PC-9 (cell line): ENCODE results near the gene LRRC34. TPM values are rescaled to one million over a fixed set of nuclear protein-coding genes. Genes with fewer than 3 reads are reported as not detected.

ENCODE experiments used
- BruUV-seq: library from RNA; stranded (reverse); fragments of 400-500 nt; replicated peaks from 2 replicates; lab custom pipeline; 2021; lab: Mats Ljungman, UMichigan
- CTCF ChIA-PET: fragments of 300-600 bp; sonication (Branson Sonifier 250); formaldehyde crosslinking; loops from one replicate; lab custom pipeline; 2022; ENCODE audit warnings: antibody characterized with exemption; lab: Charles Lee
- POLR2A ChIA-PET: fragments of 300-600 bp; sonication (Branson Sonifier 250); formaldehyde crosslinking; loops from one replicate; lab custom pipeline; 2022; ENCODE audit warnings: antibody characterized with exemption; ENCODE audit not compliant: unreplicated experiment; lab: Charles Lee
- DNase-seq, 2 experiments: peaks; one replicate each; pipeline versions ENCODE4 v3.0.0 to v3.0.0-alpha.2; 2015 to 2022; ENCODE audit warnings: mixed read lengths in 1 of 2
- H2AFZ ChIP-seq: fragments of 200-600 bp; sonication (generic); 2 replicates; pipeline ENCODE4 v1.8.1; 2017; ENCODE audit warnings: antibody characterized with exemption
- H3F3A ChIP-seq: fragments of 200-600 bp; sonication (generic); 2 replicates; pipeline ENCODE4 v1.8.1; 2017; ENCODE audit warnings: antibody characterized with exemption, mild to moderate bottlenecking, low read depth; ENCODE audit not compliant: insufficient read depth
- H3K27ac ChIP-seq: fragments of 200-600 bp; sonication (generic); 2 replicates; pipeline ENCODE4 v1.6.1; 2016; ENCODE audit warnings: mixed run types
- H3K27me3 ChIP-seq: fragments of 200-600 bp; sonication (generic); 2 replicates; pipeline ENCODE4 v1.6.1; 2016; ENCODE audit warnings: low read depth, mixed run types; ENCODE audit not compliant: insufficient read depth
- H3K36me3 ChIP-seq: fragments of 200-600 bp; sonication (generic); 2 replicates; pipeline ENCODE4 v1.6.1; 2016; ENCODE audit warnings: low read depth, mixed run types
- H3K4me1 ChIP-seq: fragments of 200-600 bp; sonication (generic); replicated peaks from 2 replicates; pipeline ENCODE4 v1.6.1; 2016; ENCODE audit warnings: mixed run types; ENCODE audit not compliant: insufficient read depth
- H3K4me2 ChIP-seq: fragments of 200-600 bp; sonication (generic); 2 replicates; pipeline ENCODE4 v1.6.1; 2017; ENCODE audit warnings: mixed run types
- H3K4me3 ChIP-seq: fragments of 200-600 bp; sonication (generic); 2 replicates; pipeline ENCODE4 v1.6.1; 2016; ENCODE audit warnings: mixed run types
- H3K79me2 ChIP-seq: fragments of 200-600 bp; sonication (generic); 2 replicates; pipeline ENCODE4 v1.6.1; 2017; ENCODE audit warnings: low read depth, mixed run types
- H3K9me2 ChIP-seq: fragments of 200-600 bp; sonication (generic); 2 replicates; pipeline ENCODE4 v1.8.1; 2017; ENCODE audit warnings: mild to moderate bottlenecking; ENCODE audit not compliant: insufficient read depth
- H3K9me3 ChIP-seq: fragments of 200-600 bp; sonication (generic); 2 replicates; pipeline ENCODE4 v1.8.1; 2016; ENCODE audit warnings: low read depth; ENCODE audit not compliant: insufficient read depth
- H4K20me1 ChIP-seq: fragments of 200-600 bp; sonication (generic); 2 replicates; pipeline ENCODE4 v1.8.1; 2017; ENCODE audit not compliant: insufficient read depth
- EZH2 ChIP-seq: fragments of 200-600 bp; sonication (generic); IDR thresholded peaks from 2 replicates; pipeline ENCODE4 v1.8.0; 2017; ENCODE audit warnings: antibody characterized with exemption, low read depth
- intact Hi-C: fragments of 100-400 bp; cut with micrococcal nuclease; formaldehyde crosslinking; loops from one replicate; pipeline ENCODE4 v1.10.0; 2022; ENCODE audit not compliant: unreplicated experiment
- total RNA-seq: library from RNA; stranded (reverse); gene quantifications from 2 replicates; pipeline ENCODE4 v1.2.3, GENCODE V29; 2021
- TF ChIP-seq, protein P1 (sequence below): fragments of 200-600 bp; sonication (generic); conservative IDR thresholded peaks from 2 replicates; pipeline ENCODE4 v1.6.1; 2017; ENCODE audit warnings: mixed run types, antibody characterized with exemption, mild to moderate bottlenecking, moderate library complexity

The LRRC34 gene
- total RNA-seq, 1 experiment from 2014 or later, result 10.3 TPM

DNA sequence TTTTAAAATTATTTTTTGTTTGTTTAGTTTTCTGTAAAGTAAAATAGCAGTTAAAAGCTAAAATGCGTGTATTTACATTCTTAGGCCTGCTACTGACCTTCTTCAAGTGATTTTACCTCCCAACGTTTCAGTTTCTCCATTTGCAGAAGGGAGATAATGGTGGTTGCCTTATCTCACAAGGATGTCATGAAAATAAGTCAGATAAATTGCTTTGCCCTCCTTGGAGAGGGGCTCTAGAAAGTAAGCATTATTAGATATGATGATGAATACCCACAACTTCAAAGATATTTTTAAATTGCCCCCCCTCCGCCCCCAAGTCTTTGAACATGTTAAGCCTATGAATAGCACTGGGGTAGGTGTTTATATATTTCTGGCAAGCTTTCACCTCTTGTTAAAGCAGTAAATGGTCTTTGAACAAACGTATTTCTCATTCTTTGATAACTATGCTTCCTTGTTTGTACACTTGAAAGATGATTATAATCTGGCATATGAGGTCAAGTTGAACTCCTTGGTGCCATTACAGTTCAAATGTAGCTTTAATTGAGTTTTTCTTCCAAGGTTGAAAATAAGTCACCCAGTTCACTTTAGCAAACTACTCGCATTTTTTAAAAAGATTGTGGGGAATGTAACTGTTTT lies 54.2 kb downstream of the LRRC34 start:
- Histone ChIP-seq H4K20me1 (no peaks in the 10 kb centered on the region), H2AFZ (no peak overlapping the region), H3F3A (peaks cover 5% of the 10 kb centered on the region; the same call in 1 of the 2 replicates), H3K4me2 (no peak overlapping the region), H3K4me1 (no peaks in the 10 kb centered on the region), H3K9me2 (no peaks in the 10 kb centered on the region; the same call in 1 of the 2 replicates), H3K27me3 (no peaks in the 10 kb centered on the region), H3K27ac (no peak overlapping the region), H3K36me3 (no peaks in the 10 kb centered on the region), H3K9me3 (peaks cover 4% of the 10 kb centered on the region; the same call in 1 of the 2 replicates), H3K79me2 (0 out of 2 replicates have a peak, but pooled peaks cover 2% of the 10 kb centered on the region), H3K4me3 (no peak overlapping the region)
- TF ChIP-seq EZH2, result no peak
- TF ChIP-seq, protein P1, sequence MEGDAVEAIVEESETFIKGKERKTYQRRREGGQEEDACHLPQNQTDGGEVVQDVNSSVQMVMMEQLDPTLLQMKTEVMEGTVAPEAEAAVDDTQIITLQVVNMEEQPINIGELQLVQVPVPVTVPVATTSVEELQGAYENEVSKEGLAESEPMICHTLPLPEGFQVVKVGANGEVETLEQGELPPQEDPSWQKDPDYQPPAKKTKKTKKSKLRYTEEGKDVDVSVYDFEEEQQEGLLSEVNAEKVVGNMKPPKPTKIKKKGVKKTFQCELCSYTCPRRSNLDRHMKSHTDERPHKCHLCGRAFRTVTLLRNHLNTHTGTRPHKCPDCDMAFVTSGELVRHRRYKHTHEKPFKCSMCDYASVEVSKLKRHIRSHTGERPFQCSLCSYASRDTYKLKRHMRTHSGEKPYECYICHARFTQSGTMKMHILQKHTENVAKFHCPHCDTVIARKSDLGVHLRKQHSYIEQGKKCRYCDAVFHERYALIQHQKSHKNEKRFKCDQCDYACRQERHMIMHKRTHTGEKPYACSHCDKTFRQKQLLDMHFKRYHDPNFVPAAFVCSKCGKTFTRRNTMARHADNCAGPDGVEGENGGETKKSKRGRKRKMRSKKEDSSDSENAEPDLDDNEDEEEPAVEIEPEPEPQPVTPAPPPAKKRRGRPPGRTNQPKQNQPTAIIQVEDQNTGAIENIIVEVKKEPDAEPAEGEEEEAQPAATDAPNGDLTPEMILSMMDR, result no peak
- no peak for DNase-seq
- ChIA-PET POLR2A (interaction anchor here (0.6 kb wide), 2 partner anchors 15 to 1164 kb away, joined by 4 to 5 read pairs; no protein-coding TSS in a partner anchor), CTCF (interaction anchor here (0.6 kb wide), 1 partner anchor 10 kb away, joined by 4 read pairs; no protein-coding TSS in a partner anchor)
- intact Hi-C loops, result no loop called here
- no TSS peak for BruUV-seq

DNA sequence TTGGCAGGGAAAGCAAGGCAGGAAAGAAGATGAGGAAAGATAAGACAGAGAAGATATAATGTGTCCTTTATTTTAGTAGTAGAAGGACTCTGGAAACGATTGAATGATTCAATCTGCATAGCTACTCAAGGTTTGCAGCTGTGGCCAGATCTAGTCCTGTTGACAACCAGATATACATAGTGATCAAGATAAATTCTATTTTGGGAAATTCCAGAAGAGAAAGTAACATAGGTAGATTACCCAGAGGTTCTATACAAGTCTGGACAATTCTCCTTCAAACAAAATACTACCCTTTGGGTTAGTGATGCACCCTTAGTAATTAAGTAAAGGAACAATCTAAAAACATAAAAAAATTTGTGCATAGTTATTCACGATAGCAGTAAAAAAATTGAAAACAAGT lies 57.2 kb downstream of the LRRC34 start:
- H3K4me3 ChIP-seq, result no peak overlapping the region
- no peaks in the 10 kb centered on the region for H4K20me1 ChIP-seq
- BruUV-seq, result no TSS peak
- POLR2A ChIA-PET, result no interaction called here
- no peaks in the 10 kb centered on the region for H3K4me1 ChIP-seq
- no peaks in the 10 kb centered on the region for H3K36me3 ChIP-seq
- CTCF ChIA-PET, result interaction anchor here (1.1 kb wide), 1 partner anchor 11 kb away, joined by 3 read pairs; no protein-coding TSS in a partner anchor
- no peaks in the 10 kb centered on the region for H3K79me2 ChIP-seq
- no peaks in the 10 kb centered on the region for H3F3A ChIP-seq
- H3K9me3 ChIP-seq, result no peaks in the 10 kb centered on the region
- H3K9me2 ChIP-seq, result no peaks in the 10 kb centered on the region; the same call in 1 of the 2 replicates
- TF ChIP-seq, protein P1, result no peak
- TF ChIP-seq EZH2, result no peak
- intact Hi-C loops, result no loop called here
- no peaks in the 10 kb centered on the region for H3K27me3 ChIP-seq
- H2AFZ ChIP-seq, result no peak overlapping the region
- H3K27ac ChIP-seq, result no peak overlapping the region
- H3K4me2 ChIP-seq, result no peak overlapping the region
- DNase-seq, result no peak

DNA sequence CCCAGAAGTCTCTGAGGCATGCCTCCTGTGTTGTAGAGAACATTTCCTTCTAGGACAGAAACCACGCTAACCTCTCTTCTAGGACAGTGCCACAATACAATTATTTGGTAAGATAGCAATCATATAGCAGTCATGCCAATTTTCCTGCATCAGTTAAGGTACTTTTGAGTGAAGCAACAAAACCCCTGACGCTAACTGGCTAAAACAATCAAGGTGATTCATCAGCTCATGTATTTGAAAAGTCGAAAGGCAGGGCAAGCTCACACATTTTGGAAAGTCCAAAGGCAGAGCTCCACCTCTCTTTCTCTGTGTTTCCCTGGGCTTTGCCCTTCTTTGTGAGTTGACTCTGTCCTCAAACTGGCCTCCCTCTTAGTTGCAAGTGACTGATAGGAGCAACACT lies 58.0 kb downstream of the LRRC34 start:
- CTCF ChIA-PET, result interaction anchor here (1.1 kb wide), 1 partner anchor 11 kb away, joined by 3 read pairs; no protein-coding TSS in a partner anchor
- POLR2A ChIA-PET, result no interaction called here
- Histone ChIP-seq H2AFZ (no peak overlapping the region), H4K20me1 (no peaks in the 10 kb centered on the region), H3K4me3 (no peak overlapping the region), H3K27me3 (no peaks in the 10 kb centered on the region), H3K9me3 (no peaks in the 10 kb centered on the region), H3K79me2 (no peaks in the 10 kb centered on the region), H3K27ac (no peak overlapping the region), H3K4me2 (no peak overlapping the region), H3F3A (no peaks in the 10 kb centered on the region), H3K36me3 (no peaks in the 10 kb centered on the region), H3K9me2 (no peaks in the 10 kb centered on the region; the same call in 1 of the 2 replicates), H3K4me1 (no peaks in the 10 kb centered on the region)
- intact Hi-C loops, result no loop called here
- TF ChIP-seq EZH2, result no peak
- TF ChIP-seq, protein P1, result no peak
- DNase-seq, result no peak
- no TSS peak for BruUV-seq
